ENCODE measurements around the gene DAZL.

Gene DAZL

GRCh38 chr3:16570113-16570512, 35.1 kb downstream of the DAZL start (continued):
- TF ChIP-seq PRDM2 (tag by site-specific recombination; IDR thresholded peaks at IDR 0.05; ENCODE audit: borderline replicate concordance) (no peak), HOXA7 (CRISPR knock-in tag; IDR thresholded peaks at IDR 0.05; ENCODE audit: borderline replicate concordance) (no peak), ZNF133 (tag by site-specific recombination; IDR thresholded peaks at IDR 0.05) (no peak), TRIM28 (IDR thresholded peaks at IDR 0.05; ENCODE audit: borderline replicate concordance, low read length) (no peak), ZBTB10 (tag by site-specific recombination; IDR thresholded peaks at IDR 0.05) (no peak), HIC1 (tag by site-specific recombination; IDR thresholded peaks at IDR 0.05) (no peak), ZNF311 (tag by site-specific recombination; IDR thresholded peaks at IDR 0.05; ENCODE audit: borderline replicate concordance) (no peak), ZNF19 (tag by site-specific recombination; IDR thresholded peaks at IDR 0.05; ENCODE audit: low read depth) (no peak), ZNF561 (tag by site-specific recombination; IDR thresholded peaks at IDR 0.05; ENCODE audit: borderline replicate concordance) (no peak), ZNF660 (tag by site-specific recombination; IDR thresholded peaks at IDR 0.05) (no peak), ZNF580 (tag by site-specific recombination; IDR thresholded peaks at IDR 0.05) (no peak)

GRCh38 chr3:16568532-16568931, 36.7 kb downstream of the DAZL start:
- Histone ChIP-seq H3K4me1 (ENCODE audit: control insufficient read depth, insufficient read depth, low read length) (no peaks in the 10 kb centered on the region), H3K27ac (ENCODE audit: extremely low read depth, low read depth, low read length) (no peak overlapping the region), H3K4me3 (ENCODE audit: low read depth, low read length) (no peak overlapping the region), H3K36me3 (ENCODE audit: control insufficient read depth in 2 of 2, insufficient read depth in 1 of 2, low read length in 2 of 2) (no peaks in the 10 kb centered on the region), H3K9me3 (ENCODE audit: control insufficient read depth, insufficient read depth, low read depth, low read length) (no peaks in the 10 kb centered on the region)
- ChIA-PET CTCF (interaction anchor here (0.6 to 1.2 kb wide), 5 partner anchors 10 to 439 kb away, joined by 3 read pairs; no protein-coding TSS in a partner anchor), POLR2A (no interaction called here)
- TF ChIP-seq RBAK (tag by site-specific recombination; IDR thresholded peaks at IDR 0.05) (no peak), ZNF121 (tag by site-specific recombination; IDR thresholded peaks at IDR 0.05) (no peak), ZNF280D (tag by site-specific recombination; IDR thresholded peaks at IDR 0.05) (no peak), ZNF513 (tag by site-specific recombination; IDR thresholded peaks at IDR 0.05) (no peak), ZNF449 (tag by site-specific recombination; IDR thresholded peaks at IDR 0.05) (no peak), ZNF488 (tag by site-specific recombination; IDR thresholded peaks at IDR 0.05) (no peak), YY1 (tag by site-specific recombination; IDR thresholded peaks at IDR 0.05) (no peak)

Measured in HEK293 (cell line).